ENCODE results near the gene QRICH1.

DNA sequence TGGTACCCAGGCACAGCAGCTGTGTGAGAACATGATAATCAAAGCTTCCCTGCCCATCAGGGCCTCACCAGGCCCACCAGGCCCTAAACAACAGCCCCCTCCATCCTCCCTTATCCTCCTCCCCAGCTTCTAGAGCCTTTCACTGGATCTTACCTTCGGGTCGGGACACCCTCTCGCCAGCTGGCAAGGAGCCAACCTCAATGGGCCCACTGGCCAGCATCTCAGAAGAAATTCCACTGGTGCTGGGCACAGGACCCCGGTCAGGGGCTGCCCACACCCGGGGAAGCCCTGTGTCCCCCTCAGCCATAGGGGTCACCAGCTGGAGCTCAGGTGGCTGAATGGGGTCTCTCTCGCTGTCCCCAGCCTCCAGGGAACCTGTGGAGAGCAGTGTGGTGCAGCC is 17.5 kb upstream of the QRICH1 start:
- TF ChIP-seq, protein P1, sequence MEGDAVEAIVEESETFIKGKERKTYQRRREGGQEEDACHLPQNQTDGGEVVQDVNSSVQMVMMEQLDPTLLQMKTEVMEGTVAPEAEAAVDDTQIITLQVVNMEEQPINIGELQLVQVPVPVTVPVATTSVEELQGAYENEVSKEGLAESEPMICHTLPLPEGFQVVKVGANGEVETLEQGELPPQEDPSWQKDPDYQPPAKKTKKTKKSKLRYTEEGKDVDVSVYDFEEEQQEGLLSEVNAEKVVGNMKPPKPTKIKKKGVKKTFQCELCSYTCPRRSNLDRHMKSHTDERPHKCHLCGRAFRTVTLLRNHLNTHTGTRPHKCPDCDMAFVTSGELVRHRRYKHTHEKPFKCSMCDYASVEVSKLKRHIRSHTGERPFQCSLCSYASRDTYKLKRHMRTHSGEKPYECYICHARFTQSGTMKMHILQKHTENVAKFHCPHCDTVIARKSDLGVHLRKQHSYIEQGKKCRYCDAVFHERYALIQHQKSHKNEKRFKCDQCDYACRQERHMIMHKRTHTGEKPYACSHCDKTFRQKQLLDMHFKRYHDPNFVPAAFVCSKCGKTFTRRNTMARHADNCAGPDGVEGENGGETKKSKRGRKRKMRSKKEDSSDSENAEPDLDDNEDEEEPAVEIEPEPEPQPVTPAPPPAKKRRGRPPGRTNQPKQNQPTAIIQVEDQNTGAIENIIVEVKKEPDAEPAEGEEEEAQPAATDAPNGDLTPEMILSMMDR (IDR thresholded peaks at IDR 0.05) = no peak
- TF ChIP-seq, protein P2, sequence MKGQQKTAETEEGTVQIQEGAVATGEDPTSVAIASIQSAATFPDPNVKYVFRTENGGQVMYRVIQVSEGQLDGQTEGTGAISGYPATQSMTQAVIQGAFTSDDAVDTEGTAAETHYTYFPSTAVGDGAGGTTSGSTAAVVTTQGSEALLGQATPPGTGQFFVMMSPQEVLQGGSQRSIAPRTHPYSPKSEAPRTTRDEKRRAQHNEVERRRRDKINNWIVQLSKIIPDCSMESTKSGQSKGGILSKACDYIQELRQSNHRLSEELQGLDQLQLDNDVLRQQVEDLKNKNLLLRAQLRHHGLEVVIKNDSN (CRISPR knock-in tag; IDR thresholded peaks at IDR 0.05) = no peak

Data from WTC11 (cell line).